Measurements from ENCODE around the gene ERO1A. TPM values are rescaled to one million over a fixed set of nuclear protein-coding genes. Genes with fewer than 3 reads are reported as not detected.
"Not testable (repeated sequence)": the region's sequence is repeated elsewhere in the genome, so short reads cannot be mapped to it uniquely, and the experiment has no call there.

The ERO1A gene
- 10 to 100 TPM; 23.3 to 27.3 (median 26.4) TPM for polyA plus RNA-seq (ENCODE audit: insufficient read length in 3 of 3)

GRCh38 chr14:52695481-52696091 is at the start of gene ERO1A:
TSS of gene ERO1A (minus strand) at chr14:52695558. CDS start at chr14:52695481, 77 bp downstream.
- peak in 2 of 3 donors; percentile 49 to 52 for DNase-seq (ENCODE audit: low read depth in 3 of 3, low spot score in 2 of 3)

GRCh38 chr14:52741865-52742264 is 46.5 kb upstream of the ERO1A start:
- no peak for DNase-seq (ENCODE audit: low read depth in 3 of 3, low spot score in 2 of 3)

- no peak for DNase-seq (ENCODE audit: low read depth in 3 of 3, low spot score in 2 of 3)
Observed at GRCh38 chr14:52740751-52741150, 45.4 kb upstream of the ERO1A start.

GRCh38 chr14:52738409-52738808 is 43.1 kb upstream of the ERO1A start:
- DNase-seq (ENCODE audit: low read depth in 3 of 3, low spot score in 2 of 3) = no peak

GRCh38 chr14:52735921-52736489 is 40.6 kb upstream of the ERO1A start:
- no peak for DNase-seq (ENCODE audit: low read depth in 3 of 3, low spot score in 2 of 3)

DNA sequence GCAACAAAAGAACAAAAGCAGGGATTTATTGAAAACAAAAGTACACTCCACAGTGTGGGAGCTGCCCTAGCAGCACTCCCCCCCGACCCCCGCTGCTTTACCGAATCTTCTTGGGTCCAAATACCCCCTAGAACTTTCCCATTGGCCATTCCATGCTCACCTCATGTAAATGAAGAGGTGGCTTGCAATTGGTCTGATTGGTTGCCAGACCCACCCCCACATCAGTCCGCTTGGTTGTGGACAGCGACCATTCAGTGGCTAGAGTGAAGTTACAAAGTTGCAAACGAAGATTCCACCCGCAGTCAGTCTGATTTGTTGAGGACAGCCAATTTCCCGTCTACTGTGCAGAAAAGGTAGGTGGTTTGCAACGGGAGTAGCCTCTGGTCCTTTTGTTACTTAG is 38.5 kb upstream of the ERO1A start:
- no peak for DNase-seq (ENCODE audit: low read depth in 3 of 3, low spot score in 2 of 3)

DNA sequence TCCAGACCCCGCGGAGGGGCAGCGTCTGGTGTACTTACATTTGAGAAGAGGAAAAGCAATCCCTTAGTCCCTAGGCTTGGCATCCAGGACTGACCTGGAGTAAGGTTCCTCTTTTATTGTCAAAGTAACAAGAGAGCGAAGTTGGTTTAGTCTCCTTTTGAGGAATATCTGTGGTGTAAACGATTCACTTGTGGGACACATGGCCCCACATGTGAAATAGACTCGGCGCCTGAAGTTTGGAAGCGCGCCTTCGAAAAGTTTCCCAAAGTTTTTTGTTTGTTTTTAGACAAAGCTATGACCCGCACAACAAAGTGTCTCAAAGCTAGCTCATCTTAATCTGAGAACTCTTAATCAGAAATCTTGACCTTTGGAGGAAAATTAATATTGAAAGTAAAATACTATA is 35.4 kb upstream of the ERO1A start:
- peak in 2 of 3 donors; percentile 23 to 52 for DNase-seq (ENCODE audit: low read depth in 3 of 3, low spot score in 2 of 3)

DNA sequence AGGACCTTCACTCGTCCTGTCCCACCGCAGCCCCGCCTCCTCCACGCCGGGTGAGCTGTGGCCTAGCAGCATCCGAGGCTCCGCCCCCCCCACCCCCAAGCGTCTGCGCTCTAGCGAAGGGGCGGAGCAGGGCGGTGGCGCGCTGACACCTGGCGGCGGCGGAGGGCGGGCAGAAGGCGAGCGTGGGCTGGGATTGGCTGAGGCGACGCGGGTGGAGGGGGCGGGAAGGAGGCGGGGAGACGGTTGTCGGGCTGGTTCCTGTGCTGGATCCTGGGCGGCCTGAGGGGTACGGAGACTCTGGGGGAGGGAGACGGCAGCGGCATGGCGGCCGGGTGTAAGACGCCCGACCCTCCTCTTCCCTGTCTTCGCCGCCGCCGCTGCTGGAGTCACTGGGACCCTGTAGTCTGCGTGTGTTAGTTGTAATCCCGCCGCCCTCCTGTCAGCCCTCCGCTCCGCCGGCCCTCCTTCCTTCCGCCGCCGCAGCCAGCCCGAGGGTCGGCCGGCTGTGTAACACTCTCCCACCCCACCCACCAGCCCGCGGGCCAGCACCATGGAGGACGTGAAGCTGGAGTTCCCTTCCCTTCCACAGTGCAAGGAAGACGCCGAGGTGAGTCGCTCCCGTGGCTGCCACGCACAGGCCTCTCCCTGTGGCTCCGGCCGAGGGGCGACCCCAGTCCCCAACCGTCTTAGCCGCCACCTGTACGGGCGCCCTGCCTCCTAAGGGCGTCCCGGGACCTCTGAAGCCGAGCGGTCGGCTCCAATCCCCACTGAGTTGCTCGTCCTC is 34.8 kb upstream of the ERO1A start, which contains the start of gene STYX:
Gene STYX (plus strand): TSS at position 242 of the 784 bp plus-strand sequence. CDS start 309 bp downstream, at position 551.
- DNase-seq (ENCODE audit: low read depth in 3 of 3, low spot score in 2 of 3) = peak; percentile 93 to 96 (median 94)

GRCh38 chr14:52729585-52729924 is 34.2 kb upstream of the ERO1A start:
- DNase-seq (ENCODE audit: low read depth in 3 of 3, low spot score in 2 of 3) = no peak

DNA sequence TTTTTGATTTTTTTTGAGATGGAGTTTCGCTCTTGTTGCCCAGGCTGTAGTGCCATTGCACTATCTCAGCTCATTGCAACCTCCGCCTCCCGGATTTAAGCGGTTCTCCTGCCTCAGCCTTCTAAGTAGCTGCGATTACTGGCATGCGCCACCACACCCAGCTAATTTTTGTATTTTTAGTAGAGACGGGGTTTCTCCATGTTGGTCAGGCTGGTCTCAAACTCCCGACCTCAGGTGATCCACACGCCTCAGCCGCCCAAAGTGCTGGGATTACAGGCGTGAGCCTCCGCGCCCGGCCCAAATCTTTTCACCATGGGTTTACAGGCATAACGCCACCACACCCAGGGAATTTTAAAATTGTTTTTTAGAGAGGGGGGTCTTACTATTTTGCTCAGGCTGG is 33.7 kb upstream of the ERO1A start:
- not testable (repeated sequence) for DNase-seq (ENCODE audit: low read depth in 3 of 3, low spot score in 2 of 3)

DNA sequence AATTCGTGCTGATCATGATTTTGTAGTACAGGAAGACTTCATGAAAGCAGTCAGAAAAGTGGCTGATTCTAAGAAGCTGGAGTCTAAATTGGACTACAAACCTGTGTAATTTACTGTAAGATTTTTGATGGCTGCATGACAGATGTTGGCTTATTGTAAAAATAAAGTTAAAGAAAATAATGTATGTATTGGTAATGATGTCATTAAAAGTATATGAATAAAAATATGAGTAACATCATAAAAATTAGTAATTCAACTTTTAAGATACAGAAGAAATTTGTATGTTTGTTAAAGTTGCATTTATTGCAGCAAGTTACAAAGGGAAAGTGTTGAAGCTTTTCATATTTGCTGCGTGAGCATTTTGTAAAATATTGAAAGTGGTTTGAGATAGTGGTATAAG is 32.2 kb upstream of the ERO1A start:
- DNase-seq (ENCODE audit: low read depth in 3 of 3, low spot score in 2 of 3) = not testable (repeated sequence)

DNA sequence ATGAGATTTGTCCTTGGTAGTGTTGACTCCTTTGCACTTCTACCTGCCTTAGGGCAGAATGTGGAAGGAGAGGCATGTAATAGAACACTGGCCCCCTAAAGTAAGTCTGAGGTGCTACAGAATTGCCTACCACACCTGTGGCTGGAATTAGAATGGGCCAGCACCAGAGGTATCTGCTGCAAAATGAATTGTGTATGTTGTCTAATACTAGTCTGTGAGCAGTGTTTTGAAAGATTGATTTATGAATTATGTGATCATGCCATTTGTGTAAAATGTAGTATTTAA is 28.9 kb upstream of the ERO1A start:
- DNase-seq (ENCODE audit: low read depth in 3 of 3, low spot score in 2 of 3) = no peak

GRCh38 chr14:52723514-52724359 is 28.4 kb upstream of the ERO1A start:
- no peak for DNase-seq (ENCODE audit: low read depth in 3 of 3, low spot score in 2 of 3)

GRCh38 chr14:52716155-52716554 is 20.8 kb upstream of the ERO1A start:
- DNase-seq (ENCODE audit: low read depth in 3 of 3, low spot score in 2 of 3) = no peak

DNA sequence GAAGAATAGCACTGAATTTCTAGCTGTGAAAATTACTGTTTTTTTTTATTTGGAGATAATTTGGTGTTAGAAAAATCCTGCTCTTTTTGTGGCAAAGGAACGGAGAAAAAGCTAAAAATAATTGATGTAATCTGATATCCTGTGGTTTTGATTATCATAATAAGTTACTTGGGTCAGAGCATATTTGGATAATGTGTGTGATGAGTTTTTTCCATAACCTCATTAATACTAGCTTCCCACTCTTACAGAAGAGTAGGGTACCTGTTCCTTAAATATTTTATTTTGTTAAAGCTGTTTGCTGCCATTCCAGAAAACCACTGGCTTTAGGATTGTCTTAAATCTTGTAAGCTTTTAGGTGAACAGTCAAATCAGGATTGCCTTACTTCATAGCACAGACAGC is 16.3 kb upstream of the ERO1A start:
- DNase-seq (ENCODE audit: low read depth in 3 of 3, low spot score in 2 of 3) = no peak

DNA sequence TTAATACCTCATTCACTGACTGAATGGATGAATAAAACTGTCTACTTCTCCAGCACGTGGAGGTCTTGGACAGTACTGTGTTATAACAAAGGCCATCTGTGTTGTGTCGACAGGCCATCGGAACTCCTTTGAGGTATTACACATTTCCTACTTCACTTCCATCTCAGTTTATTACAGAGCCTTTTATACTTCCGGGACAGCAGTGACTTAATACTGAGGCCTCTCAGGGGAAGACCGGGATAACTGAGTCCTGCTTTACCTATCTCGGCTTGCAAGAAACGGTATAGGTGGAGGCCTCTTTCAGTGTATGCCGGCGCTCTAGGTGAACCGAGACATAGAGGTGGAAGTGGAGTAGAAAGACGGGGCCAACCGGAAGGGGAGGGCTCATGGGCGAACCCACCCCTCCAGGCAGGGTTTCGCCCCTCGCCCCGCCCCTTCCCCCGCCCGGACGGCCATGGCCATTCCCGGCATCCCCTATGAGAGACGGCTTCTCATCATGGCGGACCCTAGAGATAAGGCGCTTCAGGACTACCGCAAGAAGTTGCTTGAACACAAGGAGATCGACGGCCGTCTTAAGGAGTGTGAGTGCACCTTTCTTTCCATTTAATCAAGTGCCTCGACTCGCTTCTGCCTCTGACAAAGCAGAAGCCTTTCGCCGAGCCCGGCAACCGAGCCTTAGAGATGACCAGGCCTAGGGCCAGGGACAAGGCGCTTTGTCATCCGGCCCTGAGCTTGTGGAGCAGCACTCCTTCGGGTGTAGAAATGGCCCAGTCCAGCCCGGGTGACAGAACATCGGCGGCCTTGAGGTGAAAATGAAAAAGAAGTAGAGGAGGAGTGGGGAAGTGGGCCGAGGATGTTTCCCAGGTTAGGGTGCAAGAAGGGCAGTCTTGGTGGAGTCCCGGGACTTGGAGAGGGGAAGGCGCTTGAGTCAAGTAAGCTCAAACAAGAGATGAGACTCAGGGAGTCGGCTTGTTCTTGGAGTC is 11.7 kb upstream of the ERO1A start, which contains the start of gene PSMC6:
Gene PSMC6 (plus strand): TSS at position 477 of the 983 bp plus-strand sequence. CDS start 20 bp downstream, at position 497.
- DNase-seq (ENCODE audit: low read depth in 3 of 3, low spot score in 2 of 3) = peak in 2 of 3 donors; percentile 85 to 86

- no peak for DNase-seq (ENCODE audit: low read depth in 3 of 3, low spot score in 2 of 3)
Observed at GRCh38 chr14:52706286-52706685, 10.9 kb upstream of the ERO1A start.

DNA sequence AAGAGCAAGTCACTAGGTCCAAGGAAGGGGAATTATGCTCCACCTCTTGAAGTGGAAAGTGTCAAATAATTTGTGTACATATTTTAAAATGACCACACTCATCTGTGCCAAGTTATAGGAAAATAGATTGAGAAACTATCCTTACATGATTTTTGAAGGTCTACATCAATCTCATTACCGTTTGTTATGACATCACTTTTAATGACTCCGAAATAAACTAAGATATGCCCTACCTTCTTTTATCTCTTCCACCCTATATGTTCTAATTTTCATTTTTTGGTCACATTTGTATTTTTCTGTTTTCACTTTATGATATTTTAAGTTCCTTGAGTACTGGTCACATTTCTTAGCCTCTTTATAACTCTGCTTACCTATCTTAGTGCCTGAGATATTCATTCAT is 8.3 kb upstream of the ERO1A start:
- DNase-seq (ENCODE audit: low read depth in 3 of 3, low spot score in 2 of 3) = no peak

DNA sequence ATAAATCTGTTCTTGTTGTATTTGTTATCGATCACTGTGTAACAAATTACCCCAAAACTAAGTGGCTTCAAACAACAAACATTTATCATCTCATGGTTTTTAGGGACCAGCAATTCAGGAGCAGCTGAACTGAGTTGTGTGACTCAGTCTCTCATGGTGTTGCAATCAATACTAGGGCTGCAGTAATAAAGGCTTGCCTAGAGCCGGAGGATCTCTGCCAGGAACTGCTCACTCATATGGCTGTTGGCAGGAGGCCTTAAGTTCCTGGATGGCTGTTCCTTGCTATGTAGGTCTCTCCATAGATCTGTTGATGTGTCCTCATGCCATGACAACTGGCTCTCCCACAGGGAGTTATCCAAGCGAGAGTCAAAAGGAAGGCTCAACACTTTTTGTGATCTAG is 7.9 kb upstream of the ERO1A start:
- DNase-seq (ENCODE audit: low read depth in 3 of 3, low spot score in 2 of 3) = no peak

GRCh38 chr14:52701223-52701622 is 5.9 kb upstream of the ERO1A start:
- DNase-seq (ENCODE audit: low read depth in 3 of 3, low spot score in 2 of 3) = no peak

All from right renal cortex interstitium (tissue), 3 donors.